Activated T-helper 1 cell treated with anti-CD3 and anti-CD28 coated beads, Interleukin-12 subunit alpha, Interleukin-12 subunit beta, Interleukin-2, Interleukin-4 antibody, amounts not matched to agents 30 ng/mL and 10 ng/mL and 1 ng/mL, durations not matched to agents 14 hours and 24 hours and 36 hours (primary cell): ENCODE measurements around the gene DYNLT5. TPM values are rescaled to one million over a fixed set of nuclear protein-coding genes. Genes with fewer than 3 reads are reported as not detected.
A peak's percentile ranks its signal among the peaks of the same experiment; 100 is the strongest.
"Not testable (repeated sequence)": the region's sequence is repeated elsewhere in the genome, so short reads cannot be mapped to it uniquely, and the experiment has no call there.

Source experiments
- DNase-seq: peaks from one replicate; pipeline ENCODE4 v3.0.0; 2021; ENCODE audit warnings: low spot score
- H3K27ac Mint-ChIP-seq: one replicate; pipeline ENCODE4 v1.8.0; 2021; ENCODE audit warnings: mild to moderate bottlenecking, mixed read lengths
- H3K27me3 Mint-ChIP-seq: one replicate; pipeline ENCODE4 v1.8.0; 2022; ENCODE audit warnings: mild to moderate bottlenecking, moderate library complexity, mixed read lengths; ENCODE audit not compliant: insufficient read depth
- H3K36me3 Mint-ChIP-seq: one replicate; pipeline ENCODE4 v1.8.0; 2021; ENCODE audit warnings: low read depth, mixed read lengths
- H3K4me1 Mint-ChIP-seq: one replicate; pipeline ENCODE4 v1.8.0; 2021; ENCODE audit warnings: low read depth, mixed read lengths
- H3K4me3 Mint-ChIP-seq: one replicate; pipeline ENCODE4 v1.8.0; 2021; ENCODE audit warnings: mild to moderate bottlenecking, moderate library complexity, mixed read lengths
- H3K9me3 Mint-ChIP-seq: one replicate; pipeline ENCODE4 v1.8.0; 2021; ENCODE audit warnings: mixed read lengths
- intact Hi-C: fragments of 100-400 bp; cut with micrococcal nuclease; formaldehyde crosslinking; loops from one replicate; pipeline ENCODE4 v1.15.1; 2024
- total RNA-seq: library from RNA; stranded (reverse); gene quantifications from 2 replicates; pipeline ENCODE4 v1.2.3, GENCODE V29; 2022

The DYNLT5 gene
- total RNA-seq, 1 donor from 2014 or later, result not detected

DNA sequence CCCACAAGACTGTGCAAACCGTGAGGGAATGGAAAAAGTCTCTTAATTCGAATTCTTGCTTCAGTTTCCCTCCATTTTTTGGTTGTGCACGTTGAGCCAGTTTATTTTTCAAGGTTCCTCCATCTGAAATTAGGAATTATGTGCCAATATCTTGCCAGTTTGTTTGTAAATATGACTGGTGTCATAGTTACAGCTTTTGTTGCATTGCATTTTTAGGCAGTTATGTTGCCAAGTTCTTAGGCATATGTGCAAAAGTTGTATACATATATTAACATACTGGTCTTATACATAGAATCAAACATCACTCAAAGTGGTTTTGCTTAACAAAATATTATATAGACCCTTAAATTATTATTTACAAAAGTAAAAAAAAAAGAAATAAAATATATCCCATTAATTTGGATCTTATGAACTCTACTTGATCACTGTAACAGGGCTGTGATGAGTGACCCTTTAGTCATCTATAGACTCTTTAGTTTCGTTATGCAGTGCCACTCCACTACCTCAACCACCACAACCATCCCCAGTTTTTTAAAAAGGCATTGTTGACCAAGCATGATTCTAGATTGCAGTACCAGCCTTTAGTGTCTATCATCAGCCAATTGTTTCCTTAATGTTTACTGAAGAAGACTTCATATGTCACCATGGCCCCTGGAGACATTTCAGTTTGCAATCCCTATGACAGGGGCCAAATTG lies 20.9 kb upstream of the DYNLT5 start:
- no peaks in the 10 kb centered on the region for H3K9me3 Mint-ChIP-seq
- H3K4me1 Mint-ChIP-seq, result peaks cover 18% of the 10 kb centered on the region
- H3K27me3 Mint-ChIP-seq, result peaks cover 4% of the 10 kb centered on the region
- DNase-seq, result no peak
- intact Hi-C loops, result no loop called here
- no peak overlapping the region for H3K4me3 Mint-ChIP-seq
- no peak overlapping the region for H3K27ac Mint-ChIP-seq
- H3K36me3 Mint-ChIP-seq, result peaks cover 1% of the 10 kb centered on the region

- no peak overlapping the region for H3K27ac Mint-ChIP-seq
- peaks cover 17% of the 10 kb centered on the region for H3K4me1 Mint-ChIP-seq
- no peak for DNase-seq
- H3K27me3 Mint-ChIP-seq, result no peaks in the 10 kb centered on the region
- H3K9me3 Mint-ChIP-seq, result no peaks in the 10 kb centered on the region
- no peak overlapping the region for H3K4me3 Mint-ChIP-seq
- intact Hi-C loops, result no loop called here
- H3K36me3 Mint-ChIP-seq, result no peaks in the 10 kb centered on the region
These were observed 19.7 kb upstream of the DYNLT5 start for GRCh38 chr1:66732407-66733166.

DNA sequence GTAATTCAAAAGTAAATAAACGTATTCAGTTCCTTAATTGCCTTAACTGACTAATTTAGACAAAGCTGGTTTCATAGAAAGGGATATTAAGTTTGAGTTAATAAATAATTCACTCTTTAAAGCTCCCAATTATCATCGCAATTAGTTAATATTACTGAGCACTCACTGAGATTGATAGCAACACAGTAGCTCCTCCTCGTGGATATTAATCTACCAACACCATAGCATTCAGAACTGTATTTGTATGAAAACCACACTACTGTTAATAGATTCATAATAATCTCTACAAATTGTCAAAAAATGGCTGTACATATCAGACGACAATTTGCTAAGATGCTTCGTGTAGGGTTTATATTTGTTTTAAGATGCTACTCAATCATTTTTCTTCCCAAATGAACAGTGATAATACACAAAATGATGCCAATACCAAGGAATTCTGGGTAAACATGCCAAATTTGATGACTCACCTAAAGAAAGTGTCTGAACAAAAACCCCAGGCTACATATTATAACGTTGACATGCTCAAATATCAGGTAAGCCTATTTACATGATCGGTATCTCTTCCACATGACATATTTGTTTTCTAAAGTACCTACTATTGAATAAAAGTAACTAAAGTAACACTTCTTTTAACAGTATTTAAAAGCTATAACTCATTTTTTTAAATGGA lies 18.8 kb upstream of the DYNLT5 start:
- intact Hi-C loops, result no loop called here
- H3K27ac Mint-ChIP-seq, result no peak overlapping the region
- no peak overlapping the region for H3K4me3 Mint-ChIP-seq
- H3K36me3 Mint-ChIP-seq, result no peaks in the 10 kb centered on the region
- peaks cover 17% of the 10 kb centered on the region for H3K4me1 Mint-ChIP-seq
- no peaks in the 10 kb centered on the region for H3K9me3 Mint-ChIP-seq
- H3K27me3 Mint-ChIP-seq, result no peaks in the 10 kb centered on the region
- no peak for DNase-seq

DNA sequence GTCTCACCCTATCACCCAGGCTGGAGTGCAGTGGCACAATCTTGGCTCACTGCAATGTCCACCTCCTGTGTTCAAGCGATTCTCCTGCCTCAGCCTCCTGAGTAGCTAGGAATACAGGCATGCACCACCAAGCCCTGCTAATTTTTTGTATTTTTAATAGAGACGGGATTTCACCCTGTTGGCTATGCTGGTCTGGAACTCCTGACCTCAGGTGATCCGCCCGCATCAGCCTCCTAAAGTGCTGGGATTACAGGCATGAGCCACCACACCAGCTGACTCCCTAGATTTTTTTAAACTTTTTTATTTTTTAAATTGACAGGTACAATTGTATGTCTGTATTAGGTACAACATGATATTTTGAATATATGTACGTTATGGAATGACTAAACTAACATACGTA lies 17.7 kb upstream of the DYNLT5 start:
- H3K4me3 Mint-ChIP-seq, H3K36me3 Mint-ChIP-seq, DNase-seq, H3K9me3 Mint-ChIP-seq, H3K27ac Mint-ChIP-seq, intact Hi-C loops, H3K27me3 Mint-ChIP-seq: not testable (repeated sequence)
- H3K4me1 Mint-ChIP-seq, result peaks cover 14% of the 10 kb centered on the region

DNA sequence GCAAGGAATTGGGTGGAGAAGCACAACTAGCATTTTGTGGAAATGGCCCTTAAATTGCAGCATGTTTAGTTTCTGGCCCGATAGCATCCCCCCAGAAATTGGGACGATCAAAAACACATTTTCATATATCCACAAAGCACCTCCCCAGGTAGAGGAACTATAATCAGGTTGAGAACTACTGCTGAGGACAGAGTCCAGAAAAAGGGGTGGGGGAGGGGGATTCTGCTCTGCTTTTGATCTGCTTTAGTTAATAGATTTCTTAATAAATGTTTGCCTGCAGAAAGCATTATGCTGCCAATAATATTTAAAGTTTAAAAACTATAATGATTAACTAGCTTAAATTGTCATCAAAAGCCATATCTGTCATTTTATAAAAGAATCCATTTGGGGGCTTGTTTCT lies 14.4 kb upstream of the DYNLT5 start:
- H3K27me3 Mint-ChIP-seq, result no peaks in the 10 kb centered on the region
- no peak overlapping the region for H3K27ac Mint-ChIP-seq
- no peak overlapping the region for H3K4me3 Mint-ChIP-seq
- H3K36me3 Mint-ChIP-seq, result no peaks in the 10 kb centered on the region
- intact Hi-C loops, result no loop called here
- peaks cover 8% of the 10 kb centered on the region for H3K4me1 Mint-ChIP-seq
- H3K9me3 Mint-ChIP-seq, result no peaks in the 10 kb centered on the region
- no peak for DNase-seq

- H3K9me3 Mint-ChIP-seq, result no peaks in the 10 kb centered on the region
- intact Hi-C loops, result no loop called here
- H3K27ac Mint-ChIP-seq, result no peak overlapping the region
- no peaks in the 10 kb centered on the region for H3K36me3 Mint-ChIP-seq
- no peak for DNase-seq
- no peak overlapping the region for H3K4me3 Mint-ChIP-seq
- peaks cover 6% of the 10 kb centered on the region for H3K4me1 Mint-ChIP-seq
- H3K27me3 Mint-ChIP-seq, result no peaks in the 10 kb centered on the region
These were observed 12.7 kb upstream of the DYNLT5 start for GRCh38 chr1:66739401-66740157.

- Mint-ChIP-seq H3K9me3 (no peaks in the 10 kb centered on the region), H3K4me3 (no peak overlapping the region), H3K4me1 (no peaks in the 10 kb centered on the region), H3K27ac (no peak overlapping the region), H3K27me3 (peaks cover 42% of the 10 kb centered on the region), H3K36me3 (no peaks in the 10 kb centered on the region)
- no peak for DNase-seq
- intact Hi-C loops, result no loop called here
These were observed 6.8 kb upstream of the DYNLT5 start for GRCh38 chr1:66745451-66745850.

DNA sequence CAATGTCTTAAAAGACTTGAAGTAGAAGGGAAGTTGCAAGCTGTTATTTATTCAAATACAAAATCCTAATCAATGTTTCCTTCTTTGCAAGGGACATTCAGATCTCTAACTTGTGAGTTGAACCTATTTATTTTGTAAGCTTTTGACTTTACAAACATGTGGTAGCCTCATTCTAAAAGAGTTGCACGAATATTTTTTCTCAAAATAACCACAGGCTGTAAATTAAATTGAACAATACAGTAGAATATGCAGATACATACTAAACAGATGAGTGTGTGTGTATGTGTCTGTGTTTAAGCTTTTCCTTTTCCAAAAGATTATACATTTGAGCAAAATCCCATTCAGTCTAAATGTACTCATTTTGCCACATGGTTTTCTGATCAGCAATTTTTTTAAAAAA lies 4.8 kb upstream of the DYNLT5 start:
- H3K4me3 Mint-ChIP-seq, result no peak overlapping the region
- intact Hi-C loops, result no loop called here
- H3K27me3 Mint-ChIP-seq, result peaks cover 58% of the 10 kb centered on the region
- no peak overlapping the region for H3K27ac Mint-ChIP-seq
- peaks cover 13% of the 10 kb centered on the region for H3K4me1 Mint-ChIP-seq
- H3K36me3 Mint-ChIP-seq, result no peaks in the 10 kb centered on the region
- DNase-seq, result no peak
- no peaks in the 10 kb centered on the region for H3K9me3 Mint-ChIP-seq

DNA sequence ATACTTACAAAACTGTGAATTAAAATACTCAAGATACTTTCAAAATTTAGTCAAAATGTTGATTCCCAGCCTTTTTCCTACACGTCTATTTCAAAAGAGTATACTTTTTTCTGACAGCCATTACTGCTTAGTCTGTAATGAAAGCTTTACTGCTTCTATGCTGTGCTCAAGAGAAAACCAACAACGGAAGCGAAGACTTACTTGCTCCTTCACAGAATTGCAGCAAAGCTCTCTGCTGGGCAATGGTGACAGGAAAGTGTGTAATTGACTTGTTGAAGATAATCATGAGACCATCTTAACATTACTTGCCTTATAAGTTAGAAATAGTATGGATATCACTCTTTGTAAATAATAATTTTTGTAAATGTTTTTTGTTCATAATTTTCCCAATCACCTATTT lies 1.7 kb upstream of the DYNLT5 start:
- H3K4me1 Mint-ChIP-seq, result peaks cover 20% of the 10 kb centered on the region
- no peaks in the 10 kb centered on the region for H3K36me3 Mint-ChIP-seq
- no peak overlapping the region for H3K4me3 Mint-ChIP-seq
- no peaks in the 10 kb centered on the region for H3K9me3 Mint-ChIP-seq
- no peak for DNase-seq
- peaks cover 71% of the 10 kb centered on the region for H3K27me3 Mint-ChIP-seq
- no peak overlapping the region for H3K27ac Mint-ChIP-seq
- intact Hi-C loops, result no loop called here

- peaks cover 69% of the 10 kb centered on the region for H3K27me3 Mint-ChIP-seq
- H3K9me3 Mint-ChIP-seq, result no peaks in the 10 kb centered on the region
- H3K4me3 Mint-ChIP-seq, result no peak overlapping the region
- DNase-seq, result no peak
- no peaks in the 10 kb centered on the region for H3K36me3 Mint-ChIP-seq
- intact Hi-C loops, result no loop called here
- no peak overlapping the region for H3K27ac Mint-ChIP-seq
- peaks cover 20% of the 10 kb centered on the region for H3K4me1 Mint-ChIP-seq
These were observed 1.1 kb upstream of the DYNLT5 start for GRCh38 chr1:66751160-66751559.

GRCh38 chr1:66752671-66753371 lies 562 bp downstream of the DYNLT5 start:
- Mint-ChIP-seq H3K27ac (no peak overlapping the region), H3K36me3 (no peaks in the 10 kb centered on the region), H3K9me3 (no peaks in the 10 kb centered on the region), H3K4me1 (peaks cover 20% of the 10 kb centered on the region), H3K4me3 (peak overlapping the region; percentile 70), H3K27me3 (peaks cover 56% of the 10 kb centered on the region)
- intact Hi-C loops, result no loop called here
- DNase-seq, result no peak

DNA sequence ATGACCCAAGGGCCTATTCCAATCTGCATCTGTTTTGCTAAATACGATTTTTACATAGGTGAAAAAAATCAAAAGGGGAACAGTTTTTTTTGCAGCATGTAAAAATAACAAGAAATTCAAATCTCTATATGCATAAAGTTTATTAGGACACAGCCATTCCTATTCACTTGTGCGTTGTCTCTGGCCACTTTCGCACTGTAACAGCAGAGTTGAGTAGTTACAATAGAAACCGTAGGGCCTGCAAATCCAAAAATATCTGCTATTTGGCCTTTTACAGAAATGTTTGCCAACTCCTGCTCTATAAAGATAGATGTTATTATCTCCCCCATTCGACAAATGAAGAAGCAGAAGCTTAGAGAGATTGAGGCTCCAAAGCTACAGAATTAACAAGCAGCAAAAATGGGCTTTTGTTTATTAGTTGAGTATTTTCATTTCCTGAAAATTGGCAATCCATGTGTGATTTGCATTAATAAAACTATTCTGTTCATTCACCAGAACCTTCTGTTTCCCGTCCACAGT lies 5.5 kb downstream of the DYNLT5 start:
- intact Hi-C loops, result no loop called here
- peaks cover 4% of the 10 kb centered on the region for H3K4me1 Mint-ChIP-seq
- H3K27ac Mint-ChIP-seq, result no peak overlapping the region
- H3K27me3 Mint-ChIP-seq, result peaks cover 15% of the 10 kb centered on the region
- no peaks in the 10 kb centered on the region for H3K9me3 Mint-ChIP-seq
- no peak overlapping the region for H3K4me3 Mint-ChIP-seq
- no peak for DNase-seq
- no peaks in the 10 kb centered on the region for H3K36me3 Mint-ChIP-seq
